Naive B cell (primary cell): ENCODE results near the gene KIRREL3. TPM values are rescaled to one million over a fixed set of nuclear protein-coding genes. Genes with fewer than 3 reads are reported as not detected.

Source experiments
- ATAC-seq, 2 donors: fragments of 150-1000 bp; cut with Tn5 transposase; 2 replicates each; pipeline ENCODE4 v1.10.0; 2021; ENCODE audit warnings: low read depth in 2 of 2, mild to moderate bottlenecking in 2 of 2, moderate library complexity in 2 of 2
- DNase-seq: peaks from one replicate; pipeline ENCODE4 v3.0.0; 2022
- H3K27ac Mint-ChIP-seq, 6 donors: one replicate each; pipeline ENCODE4 v1.8.0; 2020 to 2022; ENCODE audit warnings: mild to moderate bottlenecking in 6 of 6, mixed read lengths in 6 of 6, moderate library complexity in 5 of 6, inconsistent platforms in 2 of 6
- H3K27me3 Mint-ChIP-seq, 3 donors: one replicate each; pipeline ENCODE4 v1.8.0; 2021 to 2022; ENCODE audit warnings: mixed read lengths in 3 of 3, mild to moderate bottlenecking in 1 of 3
- H3K36me3 Mint-ChIP-seq, 2 donors: one replicate each; pipeline ENCODE4 v1.8.0; 2020 to 2022; ENCODE audit warnings: mixed read lengths in 2 of 2, inconsistent platforms in 1 of 2, mild to moderate bottlenecking in 1 of 2
- H3K4me1 Mint-ChIP-seq, 3 donors: one replicate each; pipeline ENCODE4 v1.8.0; 2020 to 2022; ENCODE audit warnings: mixed read lengths in 3 of 3, inconsistent platforms in 1 of 3, mild to moderate bottlenecking in 1 of 3, moderate library complexity in 1 of 3
- H3K4me3 Mint-ChIP-seq, 8 donors: one replicate each; pipeline ENCODE4 v1.8.0; 2020 to 2022; ENCODE audit warnings: mild to moderate bottlenecking in 8 of 8, mixed read lengths in 8 of 8, moderate library complexity in 8 of 8, inconsistent platforms in 2 of 8
- H3K9me3 Mint-ChIP-seq, 7 donors: one replicate each; pipeline ENCODE4 v1.8.0; 2020 to 2022; ENCODE audit warnings: mixed read lengths in 7 of 7, mild to moderate bottlenecking in 5 of 7, inconsistent platforms in 2 of 7, moderate library complexity in 1 of 7
- polyA plus RNA-seq, 6 donors: library from polyadenylated mRNA; unstranded; fragments of 300-500 nt; fragmentation: Illumina TruSeq; gene quantifications; one replicate each; pipeline ENCODE4 v1.2.3, GENCODE V29; 2021; ENCODE audit warnings: low read depth in 6 of 6

Gene KIRREL3
- polyA plus RNA-seq, 6 donors from 2014 or later, result not detected

DNA sequence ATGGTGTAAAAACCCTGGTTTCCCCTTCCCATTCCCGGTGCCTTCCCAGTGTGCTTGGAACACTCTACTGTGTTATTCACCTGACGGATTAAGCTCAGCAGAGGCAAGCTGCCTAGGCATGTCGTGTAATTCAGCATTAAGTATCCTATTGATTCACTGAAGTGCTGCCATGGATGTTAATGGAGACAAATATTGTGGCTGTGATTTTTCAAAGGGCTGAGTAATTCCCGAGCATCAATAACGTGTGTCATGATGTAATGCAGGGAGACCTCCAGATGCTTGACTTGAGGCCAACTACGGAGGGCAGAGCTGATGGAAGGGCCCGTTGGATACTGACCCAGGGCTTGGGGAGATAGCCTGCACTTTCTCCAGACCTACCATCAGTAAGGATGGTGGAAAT, 376.1 kb downstream of the KIRREL3 start:
- ATAC-seq (no peak), DNase-seq (no peak)
- H3K4me1 Mint-ChIP-seq, result no peaks in the 10 kb centered on the region
- no peak overlapping the region for H3K4me3 Mint-ChIP-seq
- H3K36me3 Mint-ChIP-seq, result no peaks in the 10 kb centered on the region
- no peak overlapping the region for H3K27ac Mint-ChIP-seq
- peaks cover 5 to 30% (median 24%) of the 10 kb centered on the region in 3 donors for H3K27me3 Mint-ChIP-seq
- peaks cover 0 to 3% (median 0%) of the 10 kb centered on the region in 7 donors for H3K9me3 Mint-ChIP-seq

DNA sequence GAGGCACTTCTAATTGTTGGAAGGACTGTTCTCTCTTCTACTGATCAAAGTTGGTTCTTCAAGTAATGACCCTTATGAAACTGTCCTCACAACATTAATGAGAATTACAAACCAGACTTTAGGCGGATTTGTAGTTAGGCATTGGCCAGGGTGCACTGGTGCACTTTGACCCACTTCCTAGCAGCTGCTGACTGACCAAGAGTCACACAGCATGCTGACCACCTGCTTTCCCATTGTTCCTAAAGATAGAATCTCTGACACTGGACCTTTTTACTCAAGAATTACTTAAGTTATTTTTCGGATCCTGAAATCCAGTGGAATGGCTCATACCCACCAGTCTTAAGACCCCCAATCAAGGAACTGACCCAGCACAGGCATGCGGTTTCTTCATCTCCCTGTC, 381.1 kb downstream of the KIRREL3 start:
- H3K9me3 Mint-ChIP-seq, result peaks cover 0 to 7% (median 2%) of the 10 kb centered on the region in 7 donors
- H3K27ac Mint-ChIP-seq, result no peak overlapping the region
- no peak overlapping the region for H3K4me3 Mint-ChIP-seq

DNA sequence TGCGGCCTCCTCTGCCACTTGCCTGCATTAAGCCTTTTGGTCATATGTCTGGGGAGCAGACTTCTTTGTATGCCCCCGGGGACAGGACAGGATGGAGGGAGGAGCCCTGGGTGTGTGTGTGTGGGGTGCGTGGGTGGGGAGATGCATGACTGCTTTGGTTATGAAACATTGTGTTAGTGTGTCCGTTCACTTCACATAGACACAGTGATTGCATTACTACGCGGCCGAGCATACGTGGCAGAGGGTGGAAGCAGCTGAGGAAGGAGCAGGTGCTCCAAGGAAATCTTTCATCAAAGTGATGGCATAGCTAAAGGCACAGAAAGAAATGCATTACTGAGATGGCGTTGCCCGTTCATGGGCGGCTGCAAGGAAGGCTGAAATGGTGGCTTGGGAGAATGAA, 384.7 kb downstream of the KIRREL3 start:
- DNase-seq, result no peak
- peaks cover 9 to 36% (median 16%) of the 10 kb centered on the region in 3 donors for H3K27me3 Mint-ChIP-seq
- no peak for ATAC-seq
- peaks cover 0 to 7% (median 2%) of the 10 kb centered on the region in 7 donors for H3K9me3 Mint-ChIP-seq
- no peaks in the 10 kb centered on the region for H3K36me3 Mint-ChIP-seq
- H3K27ac Mint-ChIP-seq, result peak overlapping the region in 2 of 6 donors; percentile 2 to 6
- no peak overlapping the region for H3K4me3 Mint-ChIP-seq
- H3K4me1 Mint-ChIP-seq, result no peaks in the 10 kb centered on the region

More for the DNA sequence above, 381.1 kb downstream of the KIRREL3 start:
- ATAC-seq, result no peak
- Mint-ChIP-seq H3K36me3 (no peaks in the 10 kb centered on the region), H3K4me1 (no peaks in the 10 kb centered on the region), H3K27me3 (peaks cover 5 to 42% (median 26%) of the 10 kb centered on the region in 3 donors)
- no peak for DNase-seq

DNA sequence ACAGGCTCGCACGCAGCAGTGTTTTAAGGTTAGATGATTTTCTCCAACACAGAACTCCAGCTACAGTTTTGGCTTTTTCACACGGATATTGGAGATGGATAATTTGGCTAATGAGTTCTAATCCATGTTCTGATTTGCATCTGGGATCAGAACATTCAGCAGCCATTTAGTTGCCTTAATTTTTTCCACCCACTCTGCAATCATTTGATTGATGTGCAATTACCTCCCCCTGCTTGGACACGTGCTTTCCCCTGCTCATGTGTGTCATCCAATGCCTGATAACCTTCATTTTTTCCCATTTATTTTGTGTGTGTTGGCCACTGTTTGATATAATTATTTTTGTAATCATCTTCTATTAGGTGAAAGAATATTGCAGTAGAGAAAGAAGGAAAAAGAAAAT, 387.3 kb downstream of the KIRREL3 start:
- Mint-ChIP-seq H3K9me3 (peaks cover 0 to 4% (median 0%) of the 10 kb centered on the region in 7 donors), H3K4me3 (no peak overlapping the region)

DNA sequence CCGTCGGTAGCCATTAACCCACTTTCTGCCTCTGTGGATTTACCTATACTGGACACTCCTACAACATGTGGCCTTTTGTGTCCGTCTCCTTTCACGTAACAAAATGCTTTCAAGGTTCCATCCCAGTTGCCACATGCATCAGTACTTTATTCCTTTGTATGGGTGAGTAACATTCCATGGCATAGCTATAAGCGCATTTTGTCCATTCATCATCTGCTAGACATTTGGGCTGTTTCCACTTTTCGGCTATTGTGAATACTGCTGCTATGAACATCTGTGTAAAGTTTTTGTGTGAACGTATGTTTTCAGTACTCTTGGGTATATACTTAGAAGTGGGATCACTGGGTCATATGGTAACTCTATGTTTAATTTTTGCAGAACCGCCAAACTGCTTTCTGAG, 387.9 kb downstream of the KIRREL3 start:
- H3K4me3 Mint-ChIP-seq, result no peak overlapping the region
- ATAC-seq (no peak), DNase-seq (no peak)
- no peaks in the 10 kb centered on the region for H3K36me3 Mint-ChIP-seq
- H3K4me1 Mint-ChIP-seq, result no peaks in the 10 kb centered on the region
- peaks cover 0 to 3% (median 0%) of the 10 kb centered on the region in 7 donors for H3K9me3 Mint-ChIP-seq
- H3K27ac Mint-ChIP-seq, result no peak overlapping the region
- peaks cover 0 to 25% (median 9%) of the 10 kb centered on the region in 3 donors for H3K27me3 Mint-ChIP-seq

More for the DNA sequence above, 387.3 kb downstream of the KIRREL3 start:
- Mint-ChIP-seq H3K27me3 (peaks cover 0 to 25% (median 9%) of the 10 kb centered on the region in 3 donors), H3K27ac (no peak overlapping the region), H3K36me3 (no peaks in the 10 kb centered on the region), H3K4me1 (no peaks in the 10 kb centered on the region)
- ATAC-seq, result no peak
- DNase-seq, result no peak

DNA sequence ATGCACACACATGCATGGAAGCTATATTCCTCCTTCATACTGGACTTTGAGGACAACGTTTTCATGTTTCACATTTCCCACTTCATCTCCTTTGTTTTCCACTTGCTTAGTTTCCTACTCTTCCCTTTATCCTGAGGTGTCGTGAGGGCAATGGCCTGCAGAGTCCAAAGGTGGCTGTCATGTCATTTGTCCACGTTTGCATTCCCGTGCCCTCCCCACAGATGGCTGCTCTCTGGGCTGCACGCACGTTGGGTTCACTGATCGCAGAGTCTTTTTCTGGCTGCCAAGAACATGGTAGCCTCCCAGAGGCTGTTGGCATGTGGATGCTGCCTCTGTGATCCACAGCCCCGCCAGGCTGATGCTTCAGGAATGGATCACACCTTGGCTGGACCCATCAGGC, 389.1 kb downstream of the KIRREL3 start:
- H3K27ac Mint-ChIP-seq, result no peak overlapping the region
- H3K9me3 Mint-ChIP-seq, result peaks cover 0 to 3% (median 0%) of the 10 kb centered on the region in 7 donors
- H3K27me3 Mint-ChIP-seq, result peaks cover 0 to 30% (median 9%) of the 10 kb centered on the region in 3 donors
- ATAC-seq (no peak), DNase-seq (no peak)
- no peaks in the 10 kb centered on the region for H3K36me3 Mint-ChIP-seq
- no peaks in the 10 kb centered on the region for H3K4me1 Mint-ChIP-seq
- no peak overlapping the region for H3K4me3 Mint-ChIP-seq

DNA sequence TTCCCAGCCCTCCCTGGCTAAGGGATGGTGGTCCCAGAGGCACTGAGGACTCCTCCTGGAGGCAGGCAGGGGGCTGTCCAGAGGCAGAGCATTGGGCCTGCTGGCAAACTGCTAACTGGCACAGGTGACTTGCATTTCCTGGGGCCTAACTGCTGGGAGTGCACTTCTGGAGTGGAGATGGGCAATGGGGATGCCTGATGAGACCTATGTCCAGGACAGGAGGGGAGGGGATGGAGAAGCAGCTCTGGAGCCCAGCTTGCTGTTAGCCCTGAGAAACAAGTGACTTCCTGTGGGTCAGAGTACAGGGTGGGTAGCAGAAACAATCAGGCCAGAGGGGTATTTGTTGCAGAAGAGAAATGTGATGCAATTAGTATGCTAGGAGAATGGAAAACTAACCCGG, 391.9 kb downstream of the KIRREL3 start:
- DNase-seq, result no peak
- H3K4me1 Mint-ChIP-seq, result peaks cover 0 to 3% (median 0%) of the 10 kb centered on the region in 3 donors
- ATAC-seq, result no peak
- H3K9me3 Mint-ChIP-seq, result no peaks in the 10 kb centered on the region
- no peaks in the 10 kb centered on the region for H3K36me3 Mint-ChIP-seq
- H3K27me3 Mint-ChIP-seq, result peaks cover 9 to 36% (median 19%) of the 10 kb centered on the region in 3 donors
- no peak overlapping the region for H3K4me3 Mint-ChIP-seq
- H3K27ac Mint-ChIP-seq, result no peak overlapping the region

DNA sequence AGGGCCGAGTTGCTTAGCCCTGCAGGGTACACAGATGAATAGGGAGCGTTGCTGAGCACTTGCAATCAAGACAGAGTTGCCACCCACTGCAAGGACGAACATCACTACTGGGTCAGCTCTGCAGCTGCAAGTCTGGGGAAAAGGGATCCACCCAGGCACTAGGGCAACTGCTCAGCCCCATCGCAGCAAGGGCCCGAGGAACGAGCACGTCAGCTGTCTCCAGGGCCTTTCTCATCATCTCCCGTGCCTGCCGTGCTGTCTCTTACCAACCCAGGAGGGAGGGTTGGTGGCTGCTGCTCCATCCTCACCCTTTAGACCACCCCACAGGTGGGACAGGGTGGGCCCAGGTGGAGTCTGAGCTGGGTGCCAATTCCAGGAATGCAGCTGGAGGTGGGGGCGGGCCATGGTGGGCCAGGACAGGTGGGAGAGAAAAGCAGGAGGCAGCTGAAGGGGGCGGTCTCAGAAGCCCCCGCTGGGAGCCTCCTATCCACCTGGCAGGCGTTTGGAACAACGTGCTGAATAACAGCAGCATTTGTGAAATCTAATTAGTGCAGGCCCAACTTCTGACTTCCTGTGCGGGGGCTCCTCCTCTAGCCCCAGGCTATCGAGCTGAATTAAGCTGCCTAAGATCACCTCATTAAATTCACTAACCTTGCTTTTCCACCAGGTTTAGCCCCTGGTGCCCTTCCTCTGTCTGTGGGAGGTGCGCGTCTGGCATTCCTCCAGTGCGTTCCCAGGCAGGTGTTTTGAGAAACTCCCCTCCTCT, 392.6 kb downstream of the KIRREL3 start:
- no peak overlapping the region for H3K4me3 Mint-ChIP-seq
- ATAC-seq, result no peak
- DNase-seq, result no peak
- no peaks in the 10 kb centered on the region for H3K36me3 Mint-ChIP-seq
- no peaks in the 10 kb centered on the region for H3K9me3 Mint-ChIP-seq
- H3K4me1 Mint-ChIP-seq, result peaks cover 0 to 3% (median 0%) of the 10 kb centered on the region in 3 donors
- peaks cover 9 to 37% (median 20%) of the 10 kb centered on the region in 3 donors for H3K27me3 Mint-ChIP-seq
- no peak overlapping the region for H3K27ac Mint-ChIP-seq

DNA sequence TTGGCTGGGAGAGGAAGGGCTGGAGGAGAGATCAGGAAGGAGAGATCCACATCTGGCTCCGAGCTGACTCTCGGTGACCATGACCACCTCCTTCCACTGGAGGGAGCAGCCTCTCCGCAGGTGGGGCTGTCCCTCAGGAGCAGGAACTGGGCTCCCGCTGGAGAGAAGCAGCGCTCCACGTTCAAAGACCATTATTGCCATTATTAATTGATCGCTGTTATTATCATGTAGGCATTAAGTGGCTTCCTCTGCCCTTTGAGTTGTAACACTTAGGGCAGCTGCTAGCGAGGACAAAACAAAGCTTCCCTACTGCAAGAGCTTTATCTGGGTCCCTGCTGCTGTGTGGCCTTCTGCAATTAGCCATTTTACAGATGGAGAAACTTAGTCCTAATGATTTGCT, 393.2 kb downstream of the KIRREL3 start:
- Mint-ChIP-seq H3K4me3 (no peak overlapping the region), H3K36me3 (no peaks in the 10 kb centered on the region), H3K9me3 (no peaks in the 10 kb centered on the region), H3K27me3 (peaks cover 9 to 41% (median 26%) of the 10 kb centered on the region in 3 donors), H3K4me1 (peaks cover 0 to 3% (median 0%) of the 10 kb centered on the region in 3 donors), H3K27ac (no peak overlapping the region)
- ATAC-seq (no peak), DNase-seq (no peak)

DNA sequence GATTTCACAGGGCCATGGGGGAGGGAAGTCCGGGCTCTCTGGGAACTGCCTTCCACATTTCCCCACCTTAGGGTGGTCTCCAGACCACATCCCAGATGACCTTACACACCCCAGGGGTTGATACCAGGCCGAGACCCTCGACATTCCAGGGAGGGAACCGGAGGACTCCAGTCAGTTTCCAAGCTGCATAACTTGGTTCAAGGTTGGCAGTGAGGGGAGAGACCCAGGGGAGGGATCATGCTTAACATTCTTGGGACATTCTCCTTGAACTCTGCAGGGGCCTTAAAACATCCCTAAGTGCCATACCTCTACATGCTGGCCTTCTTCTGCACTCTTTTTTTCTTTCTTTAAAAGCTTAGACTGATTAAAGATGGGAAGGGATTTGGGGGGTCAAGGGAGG, 394.1 kb downstream of the KIRREL3 start:
- peaks cover 12 to 43% (median 33%) of the 10 kb centered on the region in 3 donors for H3K27me3 Mint-ChIP-seq
- H3K36me3 Mint-ChIP-seq, result no peaks in the 10 kb centered on the region
- no peak for ATAC-seq
- no peak for DNase-seq
- no peak overlapping the region for H3K4me3 Mint-ChIP-seq
- peaks cover 0 to 3% (median 0%) of the 10 kb centered on the region in 3 donors for H3K4me1 Mint-ChIP-seq
- H3K27ac Mint-ChIP-seq, result no peak overlapping the region
- H3K9me3 Mint-ChIP-seq, result no peaks in the 10 kb centered on the region

DNA sequence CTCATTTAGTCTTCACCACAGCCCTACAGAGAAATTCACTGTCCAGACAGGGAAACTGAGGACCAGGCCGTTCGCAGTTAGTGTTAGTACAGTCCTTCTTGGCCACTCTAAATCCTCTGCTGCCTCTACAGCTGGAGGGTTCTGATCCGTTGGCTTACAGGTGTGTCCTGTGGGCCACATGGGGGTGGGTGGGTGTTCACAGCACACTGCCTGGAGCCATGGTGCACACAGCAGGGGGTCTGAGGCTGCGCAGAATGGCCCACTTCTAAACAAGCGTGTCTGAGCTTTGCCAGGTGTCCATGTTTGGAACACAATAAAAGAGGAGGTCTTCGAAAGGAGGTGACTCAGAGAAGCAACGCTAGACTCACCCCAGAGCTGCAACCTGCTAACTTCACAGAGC, 396.1 kb downstream of the KIRREL3 start:
- peaks cover 0 to 3% (median 0%) of the 10 kb centered on the region in 3 donors for H3K4me1 Mint-ChIP-seq
- peaks cover 18 to 52% (median 41%) of the 10 kb centered on the region in 3 donors for H3K27me3 Mint-ChIP-seq

DNA sequence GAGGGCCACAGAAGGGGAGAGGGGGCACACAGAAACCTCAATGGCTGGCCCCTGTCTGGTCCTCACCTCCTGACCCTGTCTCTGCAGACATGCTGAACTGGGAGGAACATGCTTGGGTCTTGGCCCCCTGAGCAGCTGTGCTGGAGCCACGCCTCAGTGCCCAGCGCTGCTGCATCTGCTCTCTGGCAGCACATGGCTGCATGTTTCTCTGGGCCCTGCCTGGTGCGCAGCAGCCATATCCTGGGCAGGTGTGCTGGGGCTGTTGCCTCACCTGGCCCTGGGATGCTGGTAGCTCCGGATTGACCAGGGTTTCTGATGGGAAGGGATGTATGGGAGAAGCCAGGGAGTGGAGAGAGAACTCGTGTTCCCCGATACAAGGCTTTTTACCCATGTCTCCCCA, 397.1 kb downstream of the KIRREL3 start:
- no peak for DNase-seq
- no peak for ATAC-seq
- Mint-ChIP-seq H3K4me1 (peaks cover 0 to 3% (median 0%) of the 10 kb centered on the region in 3 donors), H3K27me3 (peaks cover 18 to 55% (median 41%) of the 10 kb centered on the region in 3 donors), H3K27ac (no peak overlapping the region), H3K9me3 (peaks cover 0 to 10% (median 2%) of the 10 kb centered on the region in 7 donors), H3K36me3 (no peaks in the 10 kb centered on the region), H3K4me3 (no peak overlapping the region)

More for the DNA sequence above, 396.1 kb downstream of the KIRREL3 start:
- H3K4me3 Mint-ChIP-seq, result no peak overlapping the region
- peaks cover 0 to 2% (median 0%) of the 10 kb centered on the region in 7 donors for H3K9me3 Mint-ChIP-seq
- ATAC-seq (no peak), DNase-seq (no peak)
- no peaks in the 10 kb centered on the region for H3K36me3 Mint-ChIP-seq
- no peak overlapping the region for H3K27ac Mint-ChIP-seq

DNA sequence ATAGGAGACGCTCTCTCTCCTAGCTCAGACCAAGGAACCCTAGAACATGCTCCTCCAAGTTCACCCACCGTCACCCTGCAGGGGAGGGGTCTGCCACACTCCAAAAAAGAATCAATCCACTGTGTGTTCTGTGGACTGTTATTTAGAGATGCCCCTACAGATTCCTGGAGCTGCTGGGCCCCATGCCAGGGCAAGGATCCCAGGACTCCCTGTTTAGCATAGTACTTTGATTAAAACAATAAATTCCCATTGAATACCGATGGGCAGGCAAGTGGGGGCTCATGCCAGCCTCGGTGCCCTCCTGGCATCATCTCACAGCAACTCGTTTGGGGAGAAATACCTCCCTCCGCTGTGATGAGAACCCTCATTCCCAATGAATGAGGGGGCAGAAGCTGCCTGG, 397.6 kb downstream of the KIRREL3 start:
- no peak for ATAC-seq
- Mint-ChIP-seq H3K27ac (no peak overlapping the region), H3K27me3 (peaks cover 18 to 53% (median 41%) of the 10 kb centered on the region in 3 donors), H3K4me1 (peaks cover 0 to 3% (median 0%) of the 10 kb centered on the region in 3 donors), H3K36me3 (no peaks in the 10 kb centered on the region), H3K4me3 (no peak overlapping the region), H3K9me3 (peaks cover 0 to 14% (median 2%) of the 10 kb centered on the region in 7 donors)
- no peak for DNase-seq

DNA sequence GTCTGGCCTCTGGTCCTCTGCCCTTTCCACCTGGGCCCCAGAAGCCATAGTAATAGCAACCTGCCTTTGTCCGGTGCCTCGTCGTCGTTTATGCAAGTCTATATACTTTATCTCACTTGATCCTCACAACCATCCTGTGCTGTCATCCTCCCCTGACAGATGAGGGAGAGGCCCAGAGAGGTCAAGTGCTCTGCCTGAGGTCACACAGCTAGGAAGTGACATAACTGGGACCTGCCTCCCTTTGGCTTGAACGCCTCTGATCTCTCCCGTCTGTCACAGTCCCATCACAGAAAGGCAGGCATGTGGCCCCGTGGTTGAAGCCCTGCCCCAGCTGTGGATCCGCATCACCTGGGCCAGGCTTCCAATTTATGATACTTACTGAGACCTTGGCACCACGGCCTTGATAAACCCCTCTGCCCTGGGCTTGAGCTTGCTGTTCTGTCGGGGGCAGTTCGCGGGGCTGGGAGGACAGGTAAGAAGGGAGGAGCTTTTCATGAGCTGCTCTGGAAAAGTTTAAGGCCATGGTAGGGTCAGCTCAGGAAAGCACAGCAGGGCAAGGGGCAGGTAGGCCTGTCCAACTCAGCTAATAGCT, 398.1 kb downstream of the KIRREL3 start:
- ATAC-seq, result no peak
- no peak overlapping the region for H3K27ac Mint-ChIP-seq
- H3K27me3 Mint-ChIP-seq, result peaks cover 18 to 53% (median 41%) of the 10 kb centered on the region in 3 donors
- H3K36me3 Mint-ChIP-seq, result no peaks in the 10 kb centered on the region
- H3K4me1 Mint-ChIP-seq, result peaks cover 0 to 3% (median 0%) of the 10 kb centered on the region in 3 donors
- no peak overlapping the region for H3K4me3 Mint-ChIP-seq
- H3K9me3 Mint-ChIP-seq, result peaks cover 0 to 17% (median 3%) of the 10 kb centered on the region in 7 donors
- DNase-seq, result no peak
